Activated gamma-delta T cell (primary cell): ENCODE data around the gene PASK.

ENCODE experiments used
- DNase-seq: peaks from one replicate; lab custom pipeline; 2025; lab: John Stamatoyannopoulos, UW

PASK gene

DNA sequence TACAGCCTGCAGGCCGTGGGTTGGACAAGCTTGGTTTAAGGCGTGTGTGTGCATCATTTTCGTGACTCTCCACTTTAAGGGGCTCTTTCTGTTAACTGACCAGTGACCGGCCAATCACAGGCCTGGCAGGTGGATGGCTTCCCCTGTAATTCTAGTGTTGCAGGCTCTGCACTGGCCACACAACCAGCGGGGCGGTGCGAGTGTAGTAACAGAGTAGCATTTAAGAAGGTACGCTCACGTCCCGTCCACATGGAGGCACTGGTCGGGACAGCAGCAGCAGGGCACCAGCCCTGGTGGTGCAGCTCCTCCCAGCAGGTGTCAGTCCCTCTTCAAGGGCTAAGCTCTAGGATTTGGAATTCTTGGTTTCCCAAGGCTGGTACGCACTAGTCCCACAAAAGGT, 31.2 kb upstream of the PASK start:
- DNase-seq = no peak

DNA sequence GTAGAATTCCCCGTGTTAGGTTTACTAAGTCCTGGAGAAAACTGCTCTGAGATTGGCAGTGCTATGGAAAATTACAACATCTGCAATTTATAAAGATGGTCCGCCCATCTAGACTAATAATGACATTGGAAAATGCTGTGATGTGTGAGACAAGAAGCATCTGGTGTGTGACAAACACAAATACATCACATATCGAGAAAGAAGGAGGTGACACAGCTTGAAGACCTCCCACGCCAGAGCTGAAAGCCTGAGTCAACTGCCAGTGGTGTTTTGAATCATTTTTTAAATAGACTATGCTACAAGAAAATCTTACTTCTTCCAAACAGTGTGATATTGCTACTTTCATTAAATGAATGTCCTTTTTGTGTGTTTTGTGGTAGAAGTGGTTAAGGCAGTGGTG, 30.6 kb upstream of the PASK start:
- no peak for DNase-seq

DNA sequence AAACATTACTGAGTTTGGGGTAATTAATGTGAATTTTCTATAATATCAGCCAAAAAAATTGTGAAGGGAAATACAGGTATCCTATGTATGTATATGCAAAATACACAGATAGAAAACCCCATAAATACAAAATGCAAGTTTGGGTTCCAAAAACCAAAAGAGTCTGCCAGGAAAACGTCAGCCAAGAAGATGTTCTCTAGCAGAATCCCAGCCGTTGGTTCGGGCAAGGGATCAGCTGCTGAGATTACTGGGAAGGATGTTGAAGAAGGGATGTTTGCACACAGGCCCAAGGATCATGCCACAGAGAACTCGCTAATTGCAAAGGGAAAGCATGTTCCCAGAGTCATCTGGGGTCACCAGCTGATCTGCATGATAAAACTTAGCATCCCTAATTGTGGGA, 29.7 kb upstream of the PASK start:
- DNase-seq = no peak

- DNase-seq = no peak
Observed at GRCh38 chr2:241177526-241178334, 28.5 kb upstream of the PASK start.

- no peak for DNase-seq
Observed at GRCh38 chr2:241173557-241173956, 24.3 kb upstream of the PASK start.

DNA sequence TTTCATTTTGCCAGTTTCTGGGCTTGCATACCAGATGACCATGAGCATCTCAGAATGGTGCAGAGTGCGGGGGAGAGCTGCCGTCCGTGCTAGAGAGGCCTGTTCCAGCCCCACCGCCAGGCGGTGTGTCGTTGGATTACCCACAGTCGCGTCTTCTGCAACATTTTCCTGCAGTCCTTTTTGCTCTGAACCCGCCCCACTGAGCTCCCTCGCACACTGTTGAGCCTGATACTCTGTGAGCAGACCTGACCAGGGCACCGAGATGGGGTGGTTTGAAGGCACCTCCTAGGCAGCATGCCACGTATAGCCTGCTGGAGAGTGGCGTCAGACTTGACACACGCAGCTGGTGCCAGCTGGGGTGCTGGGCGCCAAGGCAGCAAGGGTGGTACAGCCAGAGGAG, 19.1 kb upstream of the PASK start:
- DNase-seq = no peak

- DNase-seq = no peak
Observed at GRCh38 chr2:241163601-241164118, 14.4 kb upstream of the PASK start.

DNA sequence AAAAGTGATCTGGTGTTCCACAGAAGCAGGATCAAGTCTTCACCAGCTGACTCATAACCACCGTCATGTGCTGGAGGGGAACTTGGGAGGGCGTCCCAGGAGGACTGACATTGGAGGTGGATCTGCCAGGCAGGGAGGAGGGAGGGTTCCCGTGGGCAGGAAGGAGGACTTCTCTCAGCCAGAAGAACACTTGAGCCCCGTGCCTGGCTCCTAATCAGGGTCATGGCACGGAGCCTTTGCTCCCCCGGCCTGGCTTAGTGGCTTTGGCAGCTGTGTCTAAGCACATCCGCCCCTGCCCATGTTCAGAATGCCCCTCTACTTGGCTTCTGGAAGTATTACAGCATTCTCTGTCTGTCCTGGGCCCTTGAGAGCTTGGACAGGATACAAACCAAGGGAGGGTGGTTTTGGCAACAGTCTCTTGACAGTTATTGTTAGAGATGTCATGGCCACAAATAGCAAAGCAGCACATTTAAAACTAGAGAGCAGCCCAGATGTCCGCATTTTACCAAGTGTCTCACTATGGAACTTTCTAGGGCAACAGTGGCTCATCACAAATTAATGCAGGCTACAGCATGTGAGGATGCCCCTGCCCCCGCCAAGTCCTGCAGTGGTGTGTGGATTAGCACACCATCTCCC, 12.5 kb upstream of the PASK start:
- DNase-seq = no peak

GRCh38 chr2:241160318-241160717, 11.0 kb upstream of the PASK start:
- no peak for DNase-seq

DNA sequence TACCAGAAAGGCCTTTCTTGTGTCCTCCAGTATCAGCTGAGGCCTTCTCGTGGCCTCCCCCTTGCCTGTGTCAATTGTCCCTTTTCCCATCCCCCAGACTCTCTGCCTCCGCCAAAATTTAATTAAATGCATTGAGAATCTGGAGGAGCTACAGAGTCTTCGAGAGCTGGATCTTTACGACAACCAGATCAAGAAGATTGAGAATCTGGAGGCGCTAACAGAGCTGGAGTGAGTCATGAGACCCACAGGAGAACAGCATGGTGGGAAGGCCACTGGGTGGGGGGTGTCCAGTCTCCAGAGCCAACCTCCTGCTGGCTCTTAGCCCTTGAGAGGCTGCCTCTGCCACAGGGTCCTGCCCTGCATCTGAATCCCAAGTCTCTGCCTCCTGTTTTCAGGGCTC, 9.8 kb upstream of the PASK start:
- DNase-seq = no peak

DNA sequence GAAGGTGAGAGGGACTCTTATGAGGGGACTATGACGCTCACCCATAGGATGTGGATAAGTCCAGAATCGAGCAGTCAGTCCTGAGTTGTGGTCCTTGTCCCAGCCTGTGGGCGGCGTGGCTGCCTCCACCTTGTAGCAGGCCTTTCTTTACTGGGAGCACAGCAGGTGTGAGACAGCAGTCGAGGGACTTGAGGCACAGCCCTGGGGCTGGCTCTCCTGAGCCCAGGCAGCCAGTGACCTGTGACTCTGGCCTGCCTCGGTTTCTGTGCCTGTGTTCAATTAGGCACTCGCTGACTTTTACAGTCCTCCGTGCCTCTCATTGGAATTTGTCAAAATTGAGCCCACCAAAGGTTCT, 9.3 kb upstream of the PASK start:
- no peak for DNase-seq

DNA sequence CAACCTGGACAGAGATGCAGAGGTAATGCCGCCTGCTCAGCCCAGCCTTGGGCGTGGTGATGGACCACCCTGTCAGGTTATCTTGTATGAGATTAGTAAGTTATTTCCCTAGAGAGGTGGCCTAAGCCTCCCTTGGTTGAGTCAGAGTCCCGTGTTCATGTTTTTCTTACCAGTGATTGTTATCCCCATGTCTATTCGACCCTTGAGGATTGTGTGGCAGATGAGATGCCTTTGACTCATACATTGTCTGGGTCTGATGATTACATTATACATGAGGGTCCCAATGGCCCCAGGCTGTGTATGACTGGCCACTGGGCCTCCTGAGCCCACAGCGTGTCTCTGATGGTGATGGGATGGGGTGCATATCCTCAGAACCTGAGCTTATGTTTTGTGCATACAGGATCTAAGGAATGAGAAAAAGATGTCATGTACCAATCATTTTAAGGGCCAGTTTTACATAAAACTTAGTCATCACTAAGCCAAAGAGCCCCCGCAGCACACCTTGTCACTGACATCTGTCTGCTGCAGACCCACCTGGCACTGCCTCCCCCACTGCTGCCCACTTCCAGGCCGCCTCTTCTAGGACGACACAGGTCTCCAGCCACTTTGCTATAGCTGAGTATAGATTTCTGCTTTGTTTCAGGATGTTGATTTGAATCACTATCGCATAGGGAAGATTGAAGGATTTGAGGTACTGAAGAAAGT, 8.7 kb upstream of the PASK start:
- no peak for DNase-seq

DNA sequence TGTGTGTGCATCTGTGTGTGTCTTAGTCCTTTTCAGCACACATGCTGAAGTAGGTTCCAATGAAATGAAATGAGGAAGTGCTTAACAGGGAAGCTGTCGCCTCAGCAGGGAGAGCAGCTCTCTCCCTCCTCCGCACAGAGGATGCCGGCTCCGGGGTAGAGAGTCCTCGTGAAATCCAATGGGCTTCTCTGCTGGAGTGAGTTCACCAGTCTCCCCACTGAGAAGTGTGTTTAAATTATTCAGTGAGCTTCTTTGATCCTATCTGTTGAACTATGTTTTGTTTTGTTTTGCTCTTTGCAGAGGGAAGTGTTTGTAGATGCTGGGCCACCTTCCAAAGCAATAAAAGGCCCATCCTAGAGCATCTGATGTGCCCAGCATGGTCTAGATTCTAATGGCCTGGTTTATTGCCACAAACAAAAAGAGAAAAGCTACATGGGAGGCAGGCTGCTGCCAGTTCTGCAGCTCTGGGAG, 7.7 kb upstream of the PASK start:
- DNase-seq = no peak

GRCh38 chr2:241155936-241156335, 6.7 kb upstream of the PASK start:
- no peak for DNase-seq

DNA sequence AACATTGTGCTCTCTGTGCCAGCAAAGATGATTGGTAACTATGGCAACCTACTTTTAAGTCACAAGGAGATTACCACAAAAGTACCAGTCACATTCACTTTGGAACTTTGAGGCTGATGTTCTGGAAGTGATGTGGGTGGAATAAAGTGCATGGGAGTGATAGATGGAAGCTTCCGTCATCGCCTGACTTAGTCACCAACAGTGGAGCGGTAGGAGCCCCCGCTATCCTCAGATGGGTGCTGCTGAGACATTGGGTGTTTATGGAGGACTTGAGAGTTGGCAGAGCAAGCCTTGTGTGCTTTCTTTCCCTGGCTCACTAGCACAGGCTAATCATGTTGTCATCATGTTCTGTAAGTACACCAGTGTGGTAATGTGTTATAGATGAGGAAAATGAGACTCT, 5.6 kb upstream of the PASK start:
- DNase-seq = no peak

GRCh38 chr2:241153616-241154015, 4.3 kb upstream of the PASK start:
- no peak for DNase-seq

- no peak for DNase-seq
Observed at GRCh38 chr2:241151934-241152660, 2.8 kb upstream of the PASK start.

DNA sequence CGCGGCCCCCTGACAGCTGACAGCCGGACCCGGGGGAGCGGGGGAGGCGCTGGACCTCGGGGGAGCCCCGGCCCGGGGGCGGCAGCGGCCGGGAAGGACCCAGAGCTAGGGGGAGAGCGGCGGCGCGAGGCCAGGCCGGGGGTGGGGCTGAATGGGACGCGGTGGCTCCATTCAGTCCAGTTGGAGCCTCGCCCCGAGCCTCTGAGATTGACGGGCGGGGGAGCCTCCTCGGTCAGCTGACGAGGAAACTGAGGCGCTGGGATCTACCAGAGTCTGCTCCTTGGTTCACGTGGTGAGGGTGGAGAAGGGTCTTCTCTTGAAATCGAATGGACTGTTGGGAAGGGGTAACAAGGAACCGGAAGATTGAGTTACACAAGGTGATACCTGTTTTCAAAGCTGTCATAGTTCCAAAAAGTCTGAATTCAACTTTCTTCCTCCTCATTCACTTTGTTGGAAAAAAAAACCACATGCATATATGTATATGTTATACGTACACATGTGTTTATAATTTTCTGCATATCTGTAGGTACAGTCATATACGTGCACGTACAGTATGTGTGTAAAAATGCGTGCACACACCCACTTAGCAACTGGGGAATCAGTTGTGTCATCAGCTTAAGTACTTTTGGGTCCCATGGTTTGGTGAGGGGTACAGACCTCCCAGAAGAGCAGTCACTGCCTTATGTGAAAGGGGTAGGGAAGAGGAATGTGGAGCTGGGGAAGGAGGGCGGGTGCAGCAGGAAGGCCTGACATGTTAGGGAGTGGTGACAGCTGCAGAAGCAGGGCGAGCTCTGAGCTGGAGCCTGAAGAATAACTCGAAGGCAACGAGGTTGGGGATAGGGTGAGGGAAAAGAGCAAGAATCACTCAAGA, 1.6 kb upstream of the PASK start:
- DNase-seq = no peak

DNA sequence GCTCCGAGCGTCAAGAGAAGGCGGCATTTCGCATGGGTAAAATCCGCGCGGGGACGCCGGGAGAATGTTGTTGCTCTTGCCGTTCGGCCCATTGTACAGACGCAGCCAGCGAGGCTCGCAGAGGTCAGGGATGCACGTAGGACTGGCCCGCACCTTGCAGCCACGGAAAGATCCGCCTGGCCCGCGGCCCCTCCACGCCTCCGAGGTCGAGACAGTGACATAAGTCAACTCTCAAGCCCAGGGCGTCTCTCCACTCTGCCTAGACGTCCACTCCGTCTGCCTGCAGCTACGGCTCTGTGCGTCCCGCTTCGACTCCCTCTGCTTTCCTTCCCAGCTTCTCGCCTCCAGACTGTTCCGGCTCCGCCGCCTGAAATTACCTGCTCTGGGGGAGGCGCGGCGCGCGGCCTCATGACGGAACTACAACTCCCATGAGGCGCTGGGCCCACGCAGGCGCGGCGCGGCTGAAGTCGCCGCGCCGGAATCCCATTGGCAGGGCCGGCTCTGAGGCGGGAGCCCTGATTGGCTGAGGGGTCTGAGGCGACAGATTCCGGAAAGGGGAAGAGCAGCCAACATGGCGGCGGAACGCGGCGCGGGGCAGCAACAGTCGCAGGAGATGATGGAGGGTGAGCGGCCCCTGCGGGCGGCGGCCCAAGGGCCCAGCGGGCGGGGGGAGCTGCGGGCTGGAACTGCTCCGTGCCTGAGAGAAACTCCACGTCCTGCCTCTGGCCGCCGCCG, 820 bp upstream of the PASK start, which contains the start of gene PPP1R7:
PPP1R7 (plus strand) TSS at position 543 of the 735 bp plus-strand sequence; CDS start at position 572, 29 bp downstream.
- peak; percentile 91 for DNase-seq

- no peak for DNase-seq
Observed at GRCh38 chr2:241149675-241149924, 328 bp upstream of the PASK start.

- no peak for DNase-seq
Observed at GRCh38 chr2:241148239-241148638, 1.0 kb downstream of the PASK start.
